ENCODE measurements around the gene CREBZF. TPM values are rescaled to one million over a fixed set of nuclear protein-coding genes. Genes with fewer than 3 reads are reported as not detected.
A peak's percentile ranks its signal among the peaks of the same experiment; 100 is the strongest.
"Not testable (repeated sequence)": the region's sequence is repeated elsewhere in the genome, so short reads cannot be mapped to it uniquely, and the experiment has no call there.

CREBZF gene
- total RNA-seq, 2 experiments from 2014 or later: 66.0 to 68.4 TPM

GRCh38 chr11:85643191-85643614 lies 21.7 kb downstream of the CREBZF start:
- Mint-ChIP-seq H3K4me1 (peaks cover 12% of the 10 kb centered on the region), H3K4me3 (no peak overlapping the region), H3K9me3 (no peaks in the 10 kb centered on the region), H3K36me3 (ENCODE audit: low read depth) (peaks cover 7% of the 10 kb centered on the region), H3K27ac (no peak overlapping the region), H3K27me3 (peaks cover 32% of the 10 kb centered on the region)
- ChIA-PET CTCF (no interaction called here), POLR2A (no interaction called here)
- no peak for DNase-seq

GRCh38 chr11:85634747-85635146 lies 30.2 kb downstream of the CREBZF start:
- Mint-ChIP-seq H3K4me3 (no peak overlapping the region), H3K36me3 (ENCODE audit: low read depth) (peaks cover 63% of the 10 kb centered on the region), H3K4me1 (peaks cover 17% of the 10 kb centered on the region), H3K9me3 (no peaks in the 10 kb centered on the region), H3K27me3 (no peaks in the 10 kb centered on the region), H3K27ac (no peak overlapping the region)
- CTCF ChIA-PET: interaction anchor here (1.5 kb wide), 1 partner anchor 13 kb away, joined by 4 read pairs; the partner anchor contains the start of gene TMEM126A
- DNase-seq: no peak
- POLR2A ChIA-PET: no interaction called here

GRCh38 chr11:85628771-85629341 lies 36.1 kb downstream of the CREBZF start:
- Mint-ChIP-seq H3K27me3 (peaks cover 2% of the 10 kb centered on the region), H3K9me3 (no peaks in the 10 kb centered on the region), H3K4me3 (peak overlapping the region; percentile 94), H3K36me3 (ENCODE audit: low read depth) (peaks cover 26% of the 10 kb centered on the region), H3K27ac (peak overlapping the region; percentile 88), H3K4me1 (peaks cover 43% of the 10 kb centered on the region)
- no peak for DNase-seq
- ChIA-PET CTCF (interaction anchor here (0.6 to 2.9 kb wide), 5 partner anchors 19 to 125 kb away, joined by 3 to 12 read pairs (median 3); partner anchors contain the start of gene TMEM126A), POLR2A (interaction anchor here (0.7 to 5.9 kb wide), 20 partner anchors 9 to 1177 kb away, joined by 3 to 88 read pairs (median 4); partner anchors contain the start of genes CCDC83, CREBZF, EED and PICALM)

DNA sequence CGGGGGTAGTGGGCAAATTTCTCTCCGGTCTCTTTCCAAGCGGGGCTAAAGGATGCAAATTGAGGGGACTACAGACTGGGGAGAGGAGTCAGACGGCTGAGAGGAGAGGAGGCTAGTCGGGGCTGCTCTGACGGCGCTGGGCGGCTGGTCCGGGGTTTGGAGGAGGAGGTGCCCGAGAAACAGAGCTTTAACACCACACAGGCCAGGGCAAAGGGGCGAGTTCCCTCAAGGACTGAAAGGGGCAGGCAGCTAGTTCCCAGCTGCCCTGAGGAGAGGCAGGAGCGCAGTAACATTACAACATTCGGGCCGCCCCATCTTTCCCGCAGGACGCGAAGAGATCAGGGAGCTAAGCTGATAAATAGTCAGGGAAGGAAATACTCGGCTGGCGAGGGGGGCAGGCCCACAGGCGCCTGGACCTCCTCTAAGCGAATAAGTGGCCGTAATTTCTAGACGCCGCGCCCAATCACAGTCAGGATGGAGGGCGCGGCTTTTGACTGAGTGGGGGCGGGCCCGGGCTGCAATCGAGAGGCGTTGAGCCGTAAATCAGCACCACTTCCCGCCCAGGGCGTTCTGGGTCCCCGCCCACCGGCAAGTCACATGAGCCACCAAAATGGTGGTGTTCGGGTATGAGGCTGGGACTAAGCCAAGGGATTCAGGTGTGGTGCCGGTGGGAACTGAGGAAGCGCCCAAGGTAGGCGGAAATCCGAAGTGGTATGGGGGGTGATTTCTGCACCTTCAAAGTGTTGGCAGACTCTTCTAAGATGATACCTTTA lies 36.7 kb downstream of the CREBZF start, which contains the start of gene TMEM126B:
Gene TMEM126B (plus strand): TSS at position 596 of the 773 bp plus-strand sequence. CDS start 15 bp downstream, at position 611.
- peak within 1 kb of the TSS; percentile 88 for H3K27ac Mint-ChIP-seq
- CTCF ChIA-PET: interaction anchor here (0.6 to 2.9 kb wide), 8 partner anchors 9 to 565 kb away, joined by 3 to 12 read pairs (median 4); partner anchors contain the start of genes CCDC83 and TMEM126A
- POLR2A ChIA-PET: interaction anchor here (0.7 to 5.9 kb wide), 25 partner anchors 8 to 1178 kb away, joined by 3 to 88 read pairs (median 4); partner anchors contain the start of genes CCDC83, CREBZF, EED and PICALM
- peak; percentile 97 for DNase-seq
- peaks cover 20% of the 10 kb centered on the region for H3K36me3 Mint-ChIP-seq (ENCODE audit: low read depth)
- peak within 1 kb of the TSS; percentile 94 for H3K4me3 Mint-ChIP-seq
- H3K27me3 Mint-ChIP-seq: peaks cover 2% of the 10 kb centered on the region
- no peaks in the 10 kb centered on the region for H3K9me3 Mint-ChIP-seq
- H3K4me1 Mint-ChIP-seq: peaks cover 42% of the 10 kb centered on the region

DNA sequence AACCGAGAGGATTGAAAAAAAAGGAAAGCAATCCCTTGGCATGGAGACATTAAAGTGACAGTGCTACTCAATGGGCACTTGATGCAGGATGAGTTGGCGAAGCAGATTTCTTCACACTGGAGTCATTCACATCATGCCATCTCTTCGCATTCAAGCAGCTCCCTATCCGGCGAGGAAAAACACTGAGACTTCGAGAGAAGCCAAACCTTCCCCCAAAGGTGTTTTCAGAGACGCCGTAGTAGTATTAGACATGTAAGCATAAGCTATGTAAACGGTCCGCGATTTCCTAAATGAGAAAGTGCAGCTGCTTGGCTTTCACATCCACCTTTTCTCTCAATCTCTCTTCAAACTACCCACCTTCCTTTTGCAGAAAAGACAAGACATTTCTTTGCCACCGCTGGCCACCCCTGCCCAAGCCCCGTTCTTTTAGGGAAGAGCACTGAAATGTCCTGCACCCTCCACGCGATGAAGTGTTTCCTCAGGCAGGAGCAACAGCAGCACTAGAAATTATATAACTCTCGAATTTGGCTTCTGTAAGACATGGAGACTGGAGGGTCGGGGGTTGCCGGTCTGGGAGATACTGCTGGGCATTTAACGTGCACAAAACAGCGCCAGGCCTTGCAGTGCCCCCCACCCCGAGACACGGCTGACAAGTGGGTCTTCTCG lies 37.5 kb downstream of the CREBZF start, which contains the start of gene DLG2:
Gene DLG2 (minus strand): TSS at position 13 of the 666 bp plus-strand sequence.
- Mint-ChIP-seq H3K27me3 (peaks cover 2% of the 10 kb centered on the region), H3K4me1 (peaks cover 42% of the 10 kb centered on the region), H3K36me3 (ENCODE audit: low read depth) (peaks cover 15% of the 10 kb centered on the region), H3K4me3 (peak within 1 kb of the TSS; percentile 94), H3K27ac (peak within 1 kb of the TSS; percentile 88), H3K9me3 (no peaks in the 10 kb centered on the region)
- DNase-seq: no peak
- CTCF ChIA-PET: interaction anchor here (0.9 to 2.9 kb wide), 7 partner anchors 10 to 566 kb away, joined by 3 to 12 read pairs (median 4); partner anchors contain the start of genes CCDC83 and TMEM126A
- POLR2A ChIA-PET: interaction anchor here (0.8 to 5.9 kb wide), 17 partner anchors 8 to 619 kb away, joined by 3 to 88 read pairs (median 4); partner anchors contain the start of genes CCDC83, CREBZF and TMEM126A

DNA sequence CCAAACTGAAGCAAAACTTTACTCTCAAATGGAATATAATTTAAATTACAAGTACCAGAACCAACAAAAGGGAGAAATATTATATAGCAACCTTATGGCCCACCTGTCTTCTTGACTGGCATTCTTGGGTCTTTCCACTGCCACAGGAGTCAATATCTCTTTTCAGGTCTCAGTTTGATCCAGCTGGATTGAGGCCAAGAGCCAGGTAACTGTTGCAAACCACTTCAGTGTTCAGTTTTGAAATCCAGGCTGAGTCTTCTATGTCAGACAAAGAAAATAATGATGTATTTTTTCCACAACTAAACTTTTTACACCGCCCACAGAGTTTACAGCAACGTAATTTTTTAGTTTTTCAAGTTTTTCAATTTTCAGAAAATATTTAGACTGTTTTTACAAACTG lies 38.4 kb downstream of the CREBZF start:
- Mint-ChIP-seq H3K27ac (no peak overlapping the region), H3K9me3 (no peaks in the 10 kb centered on the region), H3K4me1 (peaks cover 42% of the 10 kb centered on the region), H3K4me3 (no peak overlapping the region), H3K27me3 (peaks cover 2% of the 10 kb centered on the region), H3K36me3 (ENCODE audit: low read depth) (peaks cover 9% of the 10 kb centered on the region)
- ChIA-PET POLR2A (interaction anchor here (1.0 to 5.9 kb wide), 3 partner anchors 11 to 38 kb away, joined by 4 to 88 read pairs (median 45); partner anchors contain the start of genes CREBZF and TMEM126A), CTCF (interaction anchor here (1.3 to 2.9 kb wide), 2 partner anchors 22 to 228 kb away, joined by 5 to 12 read pairs; partner anchors contain the start of genes CCDC83 and TMEM126A)
- DNase-seq: no peak

- ChIA-PET CTCF (interaction anchor here (1.5 kb wide), 1 partner anchor 154 kb away, joined by 3 read pairs; no protein-coding TSS in a partner anchor), POLR2A (interaction anchor here (1.1 to 1.3 kb wide), 2 partner anchors 8 to 28 kb away, joined by 3 to 4 read pairs; partner anchors contain the start of genes TMEM126A and TMEM126B)
- Mint-ChIP-seq H3K36me3 (ENCODE audit: low read depth) (no peaks in the 10 kb centered on the region), H3K4me1 (peaks cover 10% of the 10 kb centered on the region), H3K9me3 (no peaks in the 10 kb centered on the region), H3K27ac (no peak overlapping the region), H3K27me3 (no peaks in the 10 kb centered on the region), H3K4me3 (no peak overlapping the region)
- DNase-seq: no peak
Measured at GRCh38 chr11:85620256-85620655, 44.7 kb downstream of the CREBZF start.

DNA sequence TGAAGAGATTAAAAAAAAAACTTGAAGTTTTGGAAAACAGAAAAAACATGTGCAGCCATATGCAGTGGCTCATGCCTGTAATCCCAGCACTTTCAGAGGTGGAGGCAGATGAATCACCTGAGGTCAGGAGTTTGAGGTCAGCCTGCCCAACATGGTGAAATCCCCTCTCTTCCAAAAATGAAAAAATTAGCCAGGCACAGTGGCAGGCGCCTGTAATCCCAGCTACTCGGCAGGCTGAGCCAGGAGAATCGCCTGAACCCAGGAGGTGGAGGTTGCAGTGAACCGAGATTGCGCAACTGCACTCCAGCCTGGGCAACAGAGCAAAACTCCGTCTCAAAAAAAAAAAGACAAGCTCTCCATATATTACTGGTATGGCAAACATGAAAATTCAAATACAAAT lies 45.4 kb downstream of the CREBZF start:
- ChIA-PET POLR2A (interaction anchor here (1.1 kb wide), 1 partner anchor 9 kb away, joined by 3 read pairs; the partner anchor contains the start of gene TMEM126B), CTCF (interaction anchor here (1.5 kb wide), 1 partner anchor 155 kb away, joined by 3 read pairs; no protein-coding TSS in a partner anchor)
- Mint-ChIP-seq H3K27me3 (no peaks in the 10 kb centered on the region), H3K36me3 (ENCODE audit: low read depth) (no peaks in the 10 kb centered on the region), H3K9me3 (no peaks in the 10 kb centered on the region), H3K4me3 (no peak overlapping the region), H3K27ac (no peak overlapping the region), H3K4me1 (peaks cover 8% of the 10 kb centered on the region)
- no peak for DNase-seq

DNA sequence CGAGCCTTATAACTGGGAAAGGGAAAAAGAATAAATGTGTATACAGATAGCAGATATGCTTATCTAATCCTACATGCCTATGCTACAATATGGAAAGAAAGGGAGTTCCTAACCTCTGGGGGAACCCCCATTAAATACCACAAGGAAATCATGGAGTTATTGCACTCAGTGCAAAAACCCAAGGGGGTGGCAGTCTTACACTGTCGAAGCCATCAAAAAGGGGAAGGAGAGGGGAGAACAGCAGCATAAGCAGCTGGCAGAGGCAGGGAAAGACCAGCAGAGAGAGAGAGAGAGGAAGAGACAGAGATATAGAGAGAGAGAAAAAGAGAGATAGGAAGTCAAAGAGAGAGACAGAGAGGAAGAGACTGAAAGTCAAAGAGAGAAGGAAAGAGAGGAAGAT lies 53.3 kb downstream of the CREBZF start:
- H3K36me3 Mint-ChIP-seq (ENCODE audit: low read depth); H3K4me1 Mint-ChIP-seq; H3K27me3 Mint-ChIP-seq; H3K27ac Mint-ChIP-seq; POLR2A ChIA-PET; H3K4me3 Mint-ChIP-seq; H3K9me3 Mint-ChIP-seq; CTCF ChIA-PET; DNase-seq: not testable (repeated sequence)

Other genes with a start within 250 kb of the CREBZF start
- 1 to 10 TPM; 1.3 to 1.7 TPM for gene DLG2, start 37.8 kb downstream of the CREBZF start, total RNA-seq
- 10 to 100 TPM; 48.8 to 50.3 TPM for gene TMEM126B, start 36.5 kb downstream of the CREBZF start, total RNA-seq
- gene TMEM126A, start 17.2 kb downstream of the CREBZF start, total RNA-seq: 10 to 100 TPM; 31.8 to 35.6 TPM
- 1 to 10 TPM; 1.1 to 1.7 TPM for gene CCDC89, start 21.1 kb upstream of the CREBZF start, total RNA-seq
- 10 to 100 TPM; 93.0 to 99.2 TPM for gene SYTL2, start 146.0 kb upstream of the CREBZF start, total RNA-seq
- not detected for gene CCDC83, start 190.3 kb upstream of the CREBZF start, total RNA-seq

All from activated CD4-positive, alpha-beta memory T cell treated with anti-CD3 and anti-CD28 coated beads, Interleukin-2, amount 10 ng/mL, durations not matched to agents 7 days and 5 days (primary cell).